HG03025 (cell line): ENCODE results near the gene INPP5A.

Experiments
- ATAC-seq: cut with Tn5 transposase; IDR thresholded peaks from one replicate; pipeline ENCODE4 v1.9.1; 2021; ENCODE audit warnings: mild to moderate bottlenecking, moderate library complexity; ENCODE audit not compliant: unreplicated experiment, low FRiP score

Gene INPP5A

GRCh38 chr10:132624061-132624846 lies 86.7 kb downstream of the INPP5A start:
- no peak for ATAC-seq

GRCh38 chr10:132624847-132625471 lies 87.4 kb downstream of the INPP5A start:
- ATAC-seq, result no peak

GRCh38 chr10:132626019-132626760 lies 88.6 kb downstream of the INPP5A start:
- no peak for ATAC-seq

GRCh38 chr10:132626761-132627665 lies 89.4 kb downstream of the INPP5A start:
- no peak for ATAC-seq

GRCh38 chr10:132627666-132628531 lies 90.3 kb downstream of the INPP5A start:
- no peak for ATAC-seq

- ATAC-seq, result no peak
Observed at GRCh38 chr10:132628966-132629900, 91.6 kb downstream of the INPP5A start.

- ATAC-seq, result no peak
Observed at GRCh38 chr10:132630156-132630555, 92.6 kb downstream of the INPP5A start.

GRCh38 chr10:132630666-132631337 lies 93.2 kb downstream of the INPP5A start:
- no peak for ATAC-seq

GRCh38 chr10:132631338-132631735 lies 93.8 kb downstream of the INPP5A start:
- no peak for ATAC-seq

- no peak for ATAC-seq
Observed at GRCh38 chr10:132632091-132632561, 94.5 kb downstream of the INPP5A start.

- ATAC-seq, result no peak
Observed at GRCh38 chr10:132632851-132633684, 95.5 kb downstream of the INPP5A start.

- no peak for ATAC-seq
Observed at GRCh38 chr10:132634241-132634946, 96.8 kb downstream of the INPP5A start.

GRCh38 chr10:132634947-132635271 lies 97.3 kb downstream of the INPP5A start:
- no peak for ATAC-seq

- no peak for ATAC-seq
Observed at GRCh38 chr10:132636358-132636757, 98.8 kb downstream of the INPP5A start.

GRCh38 chr10:132637477-132638129 lies 100.0 kb downstream of the INPP5A start:
- ATAC-seq, result no peak

GRCh38 chr10:132638130-132638515 lies 100.5 kb downstream of the INPP5A start:
- ATAC-seq, result no peak
